K562 (cell line): ENCODE measurements around the gene DCTN5.

ENCODE experiments used
- BHLHE40 ChIP-seq: IDR thresholded peaks from 2 replicates; pipeline ENCODE4 v1.6.1; 2011; ENCODE audit warnings: low read length, improper control_type of control experiment
- CXXC5 ChIP-seq: fragments of 250-450 bp; sonication (Bioruptor Pico); IDR thresholded peaks from 2 replicates; pipeline ENCODE4 v1.8.0; 2022; ENCODE audit warnings: inconsistent platforms, mild to moderate bottlenecking, moderate library complexity
- FOS ChIP-seq: IDR thresholded peaks from 3 replicates; pipeline ENCODE4 v1.6.1; 2011; ENCODE audit not compliant: insufficient read length; ENCODE audit errors: extremely low read depth
- JUND ChIP-seq, 2 experiments: IDR thresholded peaks; 2 replicates in 1 of 2; 3 replicates in 1 of 2; pipeline ENCODE4 v1.6.1; 2011; ENCODE audit warnings: borderline replicate concordance in 2 of 2, low read depth in 2 of 2, low read length in 2 of 2, improper control_type of control experiment in 1 of 2, missing biosample characterization in 1 of 2, missing genetic modification characterization in 1 of 2, missing genetic modification reagents in 1 of 2
- SMC3 ChIP-seq: conservative IDR thresholded peaks from 2 replicates; pipeline ENCODE4 v1.6.1; 2011; ENCODE audit warnings: low read depth, low read length, improper control_type of control experiment; ENCODE audit not compliant: insufficient read depth
- YY1 ChIP-seq, 3 experiments: IDR thresholded peaks; 2 replicates each; pipeline ENCODE4 v1.6.1; 2011; ENCODE audit warnings: low read length in 2 of 3, mild to moderate bottlenecking in 2 of 3, moderate library complexity in 2 of 3, borderline replicate concordance in 1 of 3, control low read depth in 1 of 3, low read depth in 1 of 3; ENCODE audit not compliant: insufficient read depth in 3 of 3, insufficient replicate concordance in 2 of 3, control insufficient read depth in 1 of 3, insufficient read length in 1 of 3; ENCODE audit errors: extremely low read depth in 1 of 3
- ZNF174 ChIP-seq: fragments of 250-450 bp; sonication (Bioruptor Pico); IDR thresholded peaks from 2 replicates; pipeline ENCODE4 v1.4.0; 2020; ENCODE audit warnings: mild to moderate bottlenecking
- ZNF24 ChIP-seq: fragments of 450-650 bp; IDR thresholded peaks from 2 replicates; pipeline ENCODE4 v1.6.1; 2016
- ZNF282 ChIP-seq: sonication (generic); formaldehyde crosslinking; IDR thresholded peaks from 2 replicates; pipeline ENCODE4 v1.8.1; 2023; ENCODE audit warnings: missing genetic modification reagents
- ZSCAN29 ChIP-seq: fragments of 450-650 bp; IDR thresholded peaks from 2 replicates; pipeline ENCODE4 v1.6.1; 2017
- ZSCAN32 ChIP-seq: fragments of 450-650 bp; formaldehyde crosslinking; IDR thresholded peaks from 2 replicates; pipeline ENCODE4 v1.4.0; 2020; ENCODE audit warnings: mild to moderate bottlenecking, moderate library complexity
- TF ChIP-seq, protein P1 (sequence below), 3 experiments: IDR thresholded peaks in 2 of 3; conservative IDR thresholded peaks in 1 of 3; 2 replicates each; pipeline ENCODE4 v1.5.1; 2011 to 2012; ENCODE audit warnings: low read length in 3 of 3, mild to moderate bottlenecking in 3 of 3, control low read depth in 2 of 3, improper control_type of control experiment in 1 of 3, inconsistent platforms in 1 of 3, low read depth in 1 of 3, mixed read lengths in 1 of 3, moderate library complexity in 1 of 3; ENCODE audit not compliant: insufficient read depth in 2 of 3
- TF ChIP-seq, protein P2 (sequence below), 2 experiments: fragments of 450-650 bp in 1 of 2; sonication (generic) in 1 of 2; formaldehyde crosslinking in 1 of 2; IDR thresholded peaks in 1 of 2; conservative IDR thresholded peaks in 1 of 2; 2 replicates each; pipeline versions ENCODE4 v1.6.1 to v1.8.1; 2016 to 2023; ENCODE audit warnings: mild to moderate bottlenecking in 2 of 2, moderate library complexity in 2 of 2, inconsistent platforms in 1 of 2, missing genetic modification reagents in 1 of 2

DNA sequence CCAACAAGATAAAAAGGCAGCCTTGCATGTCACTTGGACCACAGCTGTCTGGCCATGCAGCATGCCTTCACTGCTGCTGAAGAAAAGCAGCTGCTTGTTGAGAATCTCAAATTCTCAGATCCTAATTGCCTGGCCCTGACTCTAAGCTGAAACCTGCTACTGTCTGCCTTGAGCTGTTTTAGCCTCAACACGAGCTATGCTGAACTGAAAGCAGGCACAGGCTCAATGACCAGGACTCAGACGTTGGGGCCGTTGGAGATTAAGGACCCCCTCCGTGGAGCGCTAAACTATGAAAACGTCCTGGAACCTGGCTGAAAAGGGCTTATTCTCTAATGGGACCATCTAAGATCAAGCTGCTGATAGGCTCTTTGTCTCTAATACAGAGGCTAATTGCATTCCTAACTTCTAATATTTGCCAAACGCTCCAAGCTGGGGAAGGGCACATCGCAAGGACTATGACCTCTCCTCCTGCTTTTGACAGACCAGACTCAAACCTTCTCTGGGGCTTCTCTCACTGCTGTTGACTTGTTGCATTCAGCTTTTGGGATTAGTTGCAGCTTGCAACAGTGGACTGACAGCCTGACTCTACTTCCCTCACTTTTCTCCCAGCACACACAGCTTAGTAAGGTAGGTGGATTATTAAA is 32.8 kb downstream of the DCTN5 start:
- TF ChIP-seq SMC3 (no peak), ZNF282 (CRISPR knock-in tag) (no peak), CXXC5 (CRISPR knock-in tag) (no peak), ZSCAN32 (CRISPR knock-in tag) (no peak), ZSCAN29 (no peak), BHLHE40 (no peak), FOS (no peak), YY1 (IDR thresholded peaks at IDR 0.05; ENCODE audit: borderline replicate concordance in 1 of 3, control insufficient read depth in 1 of 3, extremely low read depth in 1 of 3, insufficient read depth in 3 of 3, insufficient read length in 1 of 3, insufficient replicate concordance in 2 of 3, low read depth in 1 of 3, low read length in 2 of 3) (no peak), JUND (IDR thresholded peaks at IDR 0.05; ENCODE audit: borderline replicate concordance, low read depth, low read length) (no peak), JUND (tag; IDR thresholded peaks at IDR 0.05; ENCODE audit: borderline replicate concordance, low read depth, low read length) (no peak), ZNF24 (no peak), ZNF174 (CRISPR knock-in tag) (no peak)
- TF ChIP-seq, protein P1, sequence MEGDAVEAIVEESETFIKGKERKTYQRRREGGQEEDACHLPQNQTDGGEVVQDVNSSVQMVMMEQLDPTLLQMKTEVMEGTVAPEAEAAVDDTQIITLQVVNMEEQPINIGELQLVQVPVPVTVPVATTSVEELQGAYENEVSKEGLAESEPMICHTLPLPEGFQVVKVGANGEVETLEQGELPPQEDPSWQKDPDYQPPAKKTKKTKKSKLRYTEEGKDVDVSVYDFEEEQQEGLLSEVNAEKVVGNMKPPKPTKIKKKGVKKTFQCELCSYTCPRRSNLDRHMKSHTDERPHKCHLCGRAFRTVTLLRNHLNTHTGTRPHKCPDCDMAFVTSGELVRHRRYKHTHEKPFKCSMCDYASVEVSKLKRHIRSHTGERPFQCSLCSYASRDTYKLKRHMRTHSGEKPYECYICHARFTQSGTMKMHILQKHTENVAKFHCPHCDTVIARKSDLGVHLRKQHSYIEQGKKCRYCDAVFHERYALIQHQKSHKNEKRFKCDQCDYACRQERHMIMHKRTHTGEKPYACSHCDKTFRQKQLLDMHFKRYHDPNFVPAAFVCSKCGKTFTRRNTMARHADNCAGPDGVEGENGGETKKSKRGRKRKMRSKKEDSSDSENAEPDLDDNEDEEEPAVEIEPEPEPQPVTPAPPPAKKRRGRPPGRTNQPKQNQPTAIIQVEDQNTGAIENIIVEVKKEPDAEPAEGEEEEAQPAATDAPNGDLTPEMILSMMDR (IDR thresholded peaks at IDR 0.05 in 2 of 3, conservative IDR thresholded peaks at IDR 0.05 in 1 of 3; ENCODE audit: insufficient read depth in 2 of 3, low read depth in 1 of 3, low read length in 3 of 3), result no peak
- TF ChIP-seq, protein P2, sequence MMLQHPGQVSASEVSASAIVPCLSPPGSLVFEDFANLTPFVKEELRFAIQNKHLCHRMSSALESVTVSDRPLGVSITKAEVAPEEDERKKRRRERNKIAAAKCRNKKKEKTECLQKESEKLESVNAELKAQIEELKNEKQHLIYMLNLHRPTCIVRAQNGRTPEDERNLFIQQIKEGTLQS (IDR thresholded peaks at IDR 0.05), result no peak
- TF ChIP-seq, protein P2 (CRISPR knock-in tag; conservative IDR thresholded peaks at IDR 0.05), result no peak
